UCSD-AML1 (cell line): ENCODE data around the gene HIGD2B.
"Not testable (repeated sequence)": the region's sequence is repeated elsewhere in the genome, so short reads cannot be mapped to it uniquely, and the experiment has no call there.

Experiments used
- DNase-seq: peaks from one replicate; lab custom pipeline; 2025; ENCODE audit not compliant: unreplicated experiment; lab: John Stamatoyannopoulos, UW

HIGD2B gene

GRCh38 chr15:72685925-72686794 lies at the start of gene HIGD2B, which contains the start of gene BBS4:
Gene HIGD2B, minus strand, starts transcription at chr15:72686182. Its CDS starts 9,808 bp downstream, at chr15:72676374.
Gene BBS4, plus strand, starts transcription at chr15:72686207. Its CDS starts 21 bp downstream, at chr15:72686228.
- no peak for DNase-seq

DNA sequence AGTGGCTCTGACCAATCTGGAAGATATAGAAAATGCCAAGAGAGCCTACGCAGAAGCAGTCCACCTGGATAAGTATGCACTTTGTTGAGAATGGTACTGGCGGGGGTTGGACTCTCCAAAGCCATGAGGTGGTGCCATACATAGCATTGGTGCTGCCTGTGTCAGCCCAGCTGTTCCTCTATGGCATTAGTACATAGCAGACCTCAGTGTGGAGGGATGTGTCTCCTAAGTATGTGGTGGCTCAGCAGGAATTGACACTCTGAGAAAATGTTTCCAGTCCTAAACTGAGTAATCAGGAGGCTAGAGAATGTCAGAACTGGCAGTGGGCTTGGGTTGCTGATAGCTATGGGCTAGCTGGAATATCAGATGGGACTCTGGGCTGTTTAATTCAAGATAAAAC lies 49.1 kb upstream of the HIGD2B start:
- no peak for DNase-seq

GRCh38 chr15:72733941-72734738 lies 48.2 kb upstream of the HIGD2B start:
- DNase-seq = no peak

DNA sequence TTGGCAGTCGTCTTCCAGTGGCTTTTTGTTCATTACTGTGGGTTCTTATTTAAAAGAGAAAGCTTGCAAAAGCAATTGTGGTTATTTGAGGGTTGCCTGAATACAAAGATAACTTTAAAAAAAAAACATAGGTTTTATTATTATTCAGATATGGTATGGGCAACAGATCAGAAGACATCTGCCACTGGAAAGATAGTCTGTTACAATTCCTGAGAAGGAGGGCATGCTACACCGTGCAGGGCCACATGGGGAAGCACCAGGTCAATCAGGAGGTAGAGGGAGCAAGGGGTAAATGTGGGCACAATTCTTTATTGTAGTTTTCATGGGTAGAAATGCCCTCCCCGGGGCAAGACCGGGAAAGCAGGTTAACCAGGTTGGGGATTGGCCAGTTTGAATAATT lies 46.5 kb upstream of the HIGD2B start:
- no peak for DNase-seq

GRCh38 chr15:72732086-72732485 lies 46.1 kb upstream of the HIGD2B start:
- no peak for DNase-seq

DNA sequence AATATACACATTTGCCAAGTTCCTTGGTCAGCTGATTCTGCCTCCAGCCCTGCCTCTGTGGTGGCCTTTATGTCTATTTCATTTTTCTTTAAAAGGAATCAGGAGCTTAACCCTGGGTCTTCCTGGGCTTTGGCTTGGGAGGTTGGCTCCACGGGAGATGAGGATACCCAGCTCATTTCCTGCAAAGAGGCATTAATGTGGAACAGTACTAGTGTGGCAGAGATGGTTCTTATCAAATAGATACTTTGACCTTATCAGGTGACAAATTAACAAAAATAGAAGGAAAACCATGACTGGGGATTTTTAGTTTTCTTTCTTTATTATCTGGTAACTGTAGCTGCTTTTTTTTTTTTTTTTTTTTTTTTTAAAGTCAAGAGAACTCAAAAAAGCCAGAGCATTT lies 42.8 kb upstream of the HIGD2B start:
- no peak for DNase-seq

GRCh38 chr15:72728249-72728648 lies 42.3 kb upstream of the HIGD2B start:
- not testable (repeated sequence) for DNase-seq

GRCh38 chr15:72727154-72727553 lies 41.2 kb upstream of the HIGD2B start:
- DNase-seq = no peak

DNA sequence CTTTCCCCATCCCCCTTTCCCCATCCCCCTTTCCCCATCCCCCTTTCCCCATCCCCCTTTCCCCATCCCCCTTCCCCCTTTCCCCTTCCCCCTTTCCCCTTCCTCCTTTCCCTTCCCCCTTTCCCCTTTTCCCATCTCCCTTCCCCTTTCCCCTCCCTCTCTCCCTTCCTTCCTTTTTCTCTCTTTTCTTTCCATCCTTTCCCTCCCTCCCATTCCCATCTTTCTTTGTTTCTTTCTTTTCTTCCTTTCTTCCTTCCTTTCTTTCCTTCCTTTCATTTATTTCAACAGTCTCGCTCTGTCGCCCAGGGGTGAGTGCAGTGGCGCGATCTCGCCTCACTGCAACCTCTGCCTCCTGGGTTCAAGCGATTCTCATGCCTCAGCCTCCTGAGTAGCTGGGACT lies 39.9 kb upstream of the HIGD2B start:
- not testable (repeated sequence) for DNase-seq

GRCh38 chr15:72725446-72725845 lies 39.5 kb upstream of the HIGD2B start:
- no peak for DNase-seq

GRCh38 chr15:72724028-72724427 lies 38.0 kb upstream of the HIGD2B start:
- no peak for DNase-seq

DNA sequence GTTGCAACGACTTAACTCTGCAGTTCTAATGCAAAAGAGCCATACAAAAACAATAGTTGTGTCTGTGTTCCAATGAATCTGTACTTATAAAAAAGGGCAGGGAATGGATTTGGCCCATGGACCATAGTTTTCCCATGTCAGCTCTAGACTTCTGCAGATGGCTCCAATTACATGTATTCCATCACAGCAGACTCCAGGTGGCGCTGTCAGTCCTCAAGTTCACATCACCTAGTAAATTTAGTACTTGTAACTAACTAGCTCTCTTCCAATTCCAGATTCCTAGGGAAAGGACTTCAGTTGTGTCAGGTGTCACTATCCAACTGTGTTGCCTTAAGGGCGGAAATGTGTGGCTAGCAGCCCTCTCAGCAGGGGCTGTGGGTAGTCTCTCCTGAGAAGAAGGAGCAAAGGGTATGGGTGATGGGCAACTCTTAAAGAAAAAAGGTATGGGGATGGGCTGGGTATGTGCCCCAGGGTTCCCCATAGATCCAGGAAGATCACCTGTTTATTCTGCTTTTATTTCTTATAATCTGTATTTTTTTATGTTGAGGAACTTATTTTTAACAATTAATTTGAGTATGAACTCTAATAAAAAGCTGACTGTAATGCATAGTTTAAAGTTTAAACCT lies 36.2 kb upstream of the HIGD2B start:
- peak; percentile 48 for DNase-seq

GRCh38 chr15:72708551-72709303 lies 22.7 kb upstream of the HIGD2B start:
- not testable (repeated sequence) for DNase-seq

GRCh38 chr15:72706266-72706665 lies 20.3 kb upstream of the HIGD2B start:
- DNase-seq = no peak

- DNase-seq = no peak
These were observed 14.1 kb upstream of the HIGD2B start for GRCh38 chr15:72700076-72700475.

DNA sequence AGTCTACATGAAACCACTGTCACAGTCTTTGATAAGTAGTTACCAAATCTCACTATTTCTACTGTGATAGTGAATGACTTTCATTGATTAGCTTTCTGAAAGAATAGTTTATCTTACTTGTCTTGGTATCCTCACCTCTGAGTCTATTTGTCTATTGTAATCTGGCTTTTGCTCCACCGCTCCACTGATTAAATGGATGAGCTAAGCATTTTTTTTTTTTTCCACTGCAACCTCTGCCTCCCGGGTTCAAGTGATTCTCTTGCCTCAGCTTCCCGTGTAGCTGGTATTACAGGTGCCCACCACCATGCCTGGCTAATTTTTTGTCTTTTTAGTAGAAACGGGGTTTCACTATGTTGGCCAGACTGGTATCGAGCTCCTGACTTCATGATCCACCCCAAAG lies 13.0 kb upstream of the HIGD2B start:
- DNase-seq = no peak

DNA sequence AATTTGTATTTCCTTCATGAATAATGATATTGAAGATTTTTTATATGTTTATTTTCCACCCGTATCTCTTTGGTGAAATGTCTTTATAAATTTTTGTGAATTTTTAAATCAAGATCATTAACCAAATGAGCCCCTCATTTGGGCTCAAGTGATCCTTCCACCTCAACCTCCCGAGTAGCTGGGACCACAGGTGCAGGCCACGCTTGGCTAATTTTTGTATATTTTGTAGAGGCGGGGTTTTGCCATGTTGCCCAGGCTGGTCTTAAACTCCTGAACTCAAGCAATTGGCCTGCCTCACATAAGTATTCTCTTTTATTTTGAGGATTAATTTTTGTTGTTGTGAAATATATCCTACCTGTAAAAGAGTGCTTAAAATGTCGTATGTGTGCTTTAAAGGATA lies 5.0 kb upstream of the HIGD2B start:
- no peak for DNase-seq

DNA sequence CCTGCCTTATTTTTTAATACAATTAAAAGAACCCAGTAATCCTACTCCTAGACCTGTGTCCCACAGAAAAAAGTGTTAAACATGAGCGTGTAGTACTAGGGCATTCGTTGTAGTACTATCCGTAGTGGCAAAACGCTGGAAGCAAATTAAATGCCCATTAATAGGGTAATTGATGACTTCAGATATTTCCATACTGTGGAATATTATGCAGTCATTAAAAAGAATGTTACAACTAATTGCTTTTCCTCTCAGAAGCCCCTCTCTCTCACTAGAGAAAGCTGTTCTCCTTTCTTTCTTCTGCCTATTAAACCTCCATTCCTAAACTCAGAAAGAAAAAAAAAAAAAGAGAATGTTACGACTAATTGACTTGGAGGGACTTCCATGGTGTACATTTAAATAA lies 2.7 kb upstream of the HIGD2B start:
- no peak for DNase-seq

DNA sequence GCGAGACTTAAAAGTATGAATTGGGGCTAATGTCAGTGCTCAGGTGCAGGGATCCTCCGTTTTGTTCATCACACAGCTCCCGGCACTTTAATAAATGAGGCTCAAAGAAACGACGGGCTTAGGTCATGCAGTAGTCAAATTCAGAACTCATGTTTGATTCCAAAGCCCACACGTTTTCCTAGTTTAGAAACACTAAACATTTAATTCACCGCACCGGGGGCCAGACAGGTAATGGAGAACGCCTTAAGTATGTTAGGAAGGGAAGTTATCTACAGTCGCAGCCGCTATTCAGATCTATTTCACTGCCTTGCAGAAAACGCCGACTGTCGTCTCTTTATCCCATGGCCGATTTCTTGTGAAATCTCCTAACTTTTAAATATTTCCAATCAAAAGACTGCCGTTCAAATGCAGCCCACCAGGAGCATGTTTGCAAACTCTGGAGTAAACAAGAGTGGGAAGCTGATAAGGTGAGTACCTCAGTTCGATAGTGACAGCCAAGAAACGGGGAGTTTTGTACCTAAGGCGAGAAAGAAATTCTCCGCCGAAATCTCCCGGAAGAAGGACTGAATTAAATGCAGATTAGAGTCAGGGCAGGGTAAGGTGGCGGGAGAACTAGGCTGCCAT lies 569 bp downstream of the HIGD2B start:
- no peak for DNase-seq

GRCh38 chr15:72682772-72683171 lies 3.2 kb downstream of the HIGD2B start:
- DNase-seq = no peak
